Stomach (tissue), 9 donors: ENCODE measurements around the gene ALDH1A1. TPM values are rescaled to one million over a fixed set of nuclear protein-coding genes. Genes with fewer than 3 reads are reported as not detected.

Experiments
- DNase-seq, 2 donors: peaks; one replicate each; pipeline versions ENCODE4 v3.0.0 to v3.0.0-alpha.2; 2013 to 2019
- H3K27ac ChIP-seq, 5 donors: fragments of 200-600 bp in 4 of 5; sonication (generic) in 4 of 5; one replicate each; pipeline ENCODE4 v1.5.1; 2013 to 2019; ENCODE audit warnings: mild to moderate bottlenecking in 1 of 5, moderate library complexity in 1 of 5
- H3K27me3 ChIP-seq, 3 donors: fragments of 200-600 bp; sonication (generic); one replicate each; pipeline ENCODE4 v1.5.1; 2017 to 2019; ENCODE audit warnings: mixed run types in 1 of 3
- H3K36me3 ChIP-seq, 4 donors: fragments of 200-600 bp; sonication (generic); 1 replicate in 3 of 4; 2 replicates in 1 of 4; pipeline ENCODE4 v1.5.1; 2016 to 2019
- H3K4me1 ChIP-seq, 4 donors: fragments of 200-600 bp; sonication (generic); one replicate each; pipeline ENCODE4 v1.5.1; 2016 to 2019
- H3K4me3 ChIP-seq, 4 donors: fragments of 200-600 bp; sonication (generic) in 3 of 4; one replicate each; pipeline ENCODE4 v1.5.1; 2016 to 2019; ENCODE audit warnings: mild to moderate bottlenecking in 1 of 4
- H3K9me3 ChIP-seq, 4 donors: fragments of 200-600 bp; sonication (generic); one replicate each; pipeline ENCODE4 v1.5.1; 2016 to 2019
- EP300 ChIP-seq: sonication (generic); formaldehyde crosslinking; IDR thresholded peaks from one replicate; pipeline ENCODE4 v1.6.1; 2017; ENCODE audit warnings: antibody characterized with exemption
- POLR2A ChIP-seq, 4 donors: fragments of 450-650 bp; IDR thresholded peaks; one replicate each; pipeline ENCODE4 v1.6.1; 2016; ENCODE audit warnings: antibody characterized with exemption in 4 of 4, control low read depth in 2 of 4, mild to moderate bottlenecking in 1 of 4, moderate library complexity in 1 of 4
- POLR2AphosphoS5 ChIP-seq, 3 donors: sonication (generic); formaldehyde crosslinking; IDR thresholded peaks; one replicate each; pipeline ENCODE4 v1.6.1; 2016; ENCODE audit warnings: antibody characterized with exemption in 3 of 3
- WGBS, 5 donors: extraction: QIAGEN DNeasy Blood & Tissue Kit in 3 of 5; methylation state at CpG; one replicate each; pipeline versions ENCODE4 v1.1.5 to v1.1.7; 2013 to 2018; 5-methylcytosine and 5-hydroxymethylcytosine counted together
- intact Hi-C: fragments of 100-400 bp; cut with DNase I; formaldehyde crosslinking; loops from one replicate; pipeline ENCODE4 v1.15.1; 2023; ENCODE audit warnings: low total_unique reads
- polyA plus RNA-seq, 3 donors: library from polyadenylated mRNA; stranded (reverse); fragments of 200-250 nt; gene quantifications; one replicate each; pipeline ENCODE4 v1.2.3, GENCODE V29; 2013
- total RNA-seq, 5 donors: library from RNA; depleted of rRNA; stranded (reverse); fragments of >200 nt; gene quantifications; one replicate each; pipeline versions ENCODE4 v1.1.0 to v1.2.3, GENCODE V29; 2014 to 2016
- TF ChIP-seq, protein P1 (sequence below), 7 experiments: fragments of 450-650 bp in 4 of 7; fragments of 200-600 bp in 3 of 7; sonication (generic) in 3 of 7; IDR thresholded peaks; one replicate each; pipeline ENCODE4 v1.5.1; 2016 to 2019; ENCODE audit warnings: antibody characterized with exemption in 7 of 7, control low read depth in 2 of 7, mild to moderate bottlenecking in 1 of 7
- donor health status: healthy with polysubstance abuse.
- donor health status: Bipolar disorder and iron deficiency.
- donor health status: healthy.

Gene ALDH1A1
- total and polyA plus RNA-seq, 8 donors, result 92.1 to 423 (median 252) TPM

DNA sequence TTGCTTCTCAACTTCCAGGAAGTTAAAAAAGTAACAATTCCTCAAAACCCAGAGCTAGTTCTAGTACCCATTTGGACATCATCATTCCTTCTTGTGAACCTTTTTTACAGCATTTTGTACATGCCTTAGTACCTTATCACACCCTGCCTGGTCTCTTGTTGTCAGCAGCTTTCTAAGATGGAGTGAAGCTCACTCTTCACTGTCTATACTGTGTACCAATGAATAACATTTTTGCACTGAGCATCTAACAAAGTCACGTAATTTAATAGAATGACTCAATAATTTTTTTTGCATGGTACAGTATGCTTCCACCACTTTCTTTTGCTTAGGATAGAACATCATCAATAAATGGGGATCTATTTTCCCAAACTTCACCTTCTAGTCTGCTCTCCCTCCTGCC, 29.8 kb downstream of the ALDH1A1 start:
- peaks cover 0 to 9% (median 3%) of the 10 kb centered on the region in 4 donors for H3K4me1 ChIP-seq
- whole genome bisulfite sequencing, 5 donors, result 89 to 100% (median 94%) methylated on average over 1 of the region's 1 CpG
- TF ChIP-seq EP300, result no peak
- no peak for TF ChIP-seq POLR2AphosphoS5 (IDR thresholded peaks at IDR 0.05)
- TF ChIP-seq, protein P1, sequence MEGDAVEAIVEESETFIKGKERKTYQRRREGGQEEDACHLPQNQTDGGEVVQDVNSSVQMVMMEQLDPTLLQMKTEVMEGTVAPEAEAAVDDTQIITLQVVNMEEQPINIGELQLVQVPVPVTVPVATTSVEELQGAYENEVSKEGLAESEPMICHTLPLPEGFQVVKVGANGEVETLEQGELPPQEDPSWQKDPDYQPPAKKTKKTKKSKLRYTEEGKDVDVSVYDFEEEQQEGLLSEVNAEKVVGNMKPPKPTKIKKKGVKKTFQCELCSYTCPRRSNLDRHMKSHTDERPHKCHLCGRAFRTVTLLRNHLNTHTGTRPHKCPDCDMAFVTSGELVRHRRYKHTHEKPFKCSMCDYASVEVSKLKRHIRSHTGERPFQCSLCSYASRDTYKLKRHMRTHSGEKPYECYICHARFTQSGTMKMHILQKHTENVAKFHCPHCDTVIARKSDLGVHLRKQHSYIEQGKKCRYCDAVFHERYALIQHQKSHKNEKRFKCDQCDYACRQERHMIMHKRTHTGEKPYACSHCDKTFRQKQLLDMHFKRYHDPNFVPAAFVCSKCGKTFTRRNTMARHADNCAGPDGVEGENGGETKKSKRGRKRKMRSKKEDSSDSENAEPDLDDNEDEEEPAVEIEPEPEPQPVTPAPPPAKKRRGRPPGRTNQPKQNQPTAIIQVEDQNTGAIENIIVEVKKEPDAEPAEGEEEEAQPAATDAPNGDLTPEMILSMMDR (IDR thresholded peaks at IDR 0.05), result no peak
- no peak for TF ChIP-seq POLR2A (IDR thresholded peaks at IDR 0.05)
- H3K27me3 ChIP-seq, result no peaks in the 10 kb centered on the region
- intact Hi-C loops, result no loop called here
- H3K4me3 ChIP-seq, result no peak overlapping the region
- H3K36me3 ChIP-seq, result peaks cover 3 to 77% (median 35%) of the 10 kb centered on the region in 4 donors
- H3K9me3 ChIP-seq, result no peaks in the 10 kb centered on the region
- DNase-seq, result no peak
- H3K27ac ChIP-seq, result no peak overlapping the region

DNA sequence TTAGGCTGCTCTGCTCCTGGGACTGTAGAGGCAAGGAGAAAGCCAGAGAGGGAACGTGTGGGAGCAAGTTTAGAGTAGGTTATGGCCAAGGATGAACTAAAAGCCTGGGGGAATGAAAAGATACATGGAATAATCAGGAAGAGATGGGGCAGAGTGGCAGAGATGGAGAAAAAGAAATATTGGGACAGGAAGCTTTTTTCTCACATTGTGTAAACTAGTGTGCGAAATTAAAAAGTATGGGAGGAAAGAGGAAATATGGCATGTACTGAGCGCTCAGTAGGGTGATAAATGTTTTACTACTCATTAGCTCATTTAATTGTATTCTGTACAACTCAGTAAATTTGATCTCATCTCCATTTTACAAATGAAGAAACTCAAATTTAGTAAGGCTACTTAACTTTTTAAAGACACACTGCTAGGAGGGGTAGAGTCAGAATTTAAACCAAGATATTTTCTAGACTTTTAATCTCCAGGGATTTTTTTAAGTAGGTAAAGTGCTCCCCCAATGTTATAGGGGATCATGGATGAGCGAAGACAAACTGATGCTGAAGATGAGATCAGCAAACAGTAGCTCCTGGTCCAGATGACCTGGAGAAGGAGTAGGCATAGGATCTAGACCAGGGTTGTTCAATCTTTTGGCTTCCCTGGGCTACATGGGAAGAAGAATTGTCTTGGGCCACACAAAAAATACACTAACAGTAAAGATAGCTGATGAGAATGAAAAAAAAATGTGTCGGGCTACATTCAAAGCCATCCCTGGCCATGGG, 30.8 kb downstream of the ALDH1A1 start:
- WGBS, 5 donors, result 92 to 95% (median 94%) methylated on average over 5 of the region's 5 CpGs
- H3K36me3 ChIP-seq, result peaks cover 3 to 72% (median 38%) of the 10 kb centered on the region in 4 donors

GRCh38 chr9:72919246-72919945, 33.5 kb downstream of the ALDH1A1 start:
- Histone ChIP-seq H3K4me1 (no peaks in the 10 kb centered on the region), H3K4me3 (no peak overlapping the region), H3K27ac (no peak overlapping the region), H3K27me3 (no peaks in the 10 kb centered on the region), H3K9me3 (no peaks in the 10 kb centered on the region), H3K36me3 (peaks cover 12 to 69% (median 48%) of the 10 kb centered on the region in 4 donors)
- WGBS, 5 donors, result 75 to 87% (median 82%) methylated on average over 4 of the region's 4 CpGs
- TF ChIP-seq EP300 (no peak), POLR2AphosphoS5 (IDR thresholded peaks at IDR 0.05) (no peak), POLR2A (IDR thresholded peaks at IDR 0.05) (no peak)
- TF ChIP-seq, protein P1 (IDR thresholded peaks at IDR 0.05), result no peak
- no peak for DNase-seq
- intact Hi-C loops, result no loop called here

More for the DNA sequence above, 30.8 kb downstream of the ALDH1A1 start:
- Histone ChIP-seq H3K9me3 (no peaks in the 10 kb centered on the region), H3K4me3 (no peak overlapping the region), H3K27me3 (no peaks in the 10 kb centered on the region), H3K27ac (no peak overlapping the region), H3K4me1 (peaks cover 0 to 9% (median 3%) of the 10 kb centered on the region in 4 donors)
- intact Hi-C loops, result no loop called here
- DNase-seq, result no peak
- TF ChIP-seq, protein P1 (IDR thresholded peaks at IDR 0.05), result no peak
- TF ChIP-seq POLR2AphosphoS5 (IDR thresholded peaks at IDR 0.05) (no peak), POLR2A (IDR thresholded peaks at IDR 0.05) (no peak), EP300 (no peak)

GRCh38 chr9:72917892-72918509, 34.9 kb downstream of the ALDH1A1 start:
- H3K4me1 ChIP-seq, result peaks cover 0 to 6% (median 3%) of the 10 kb centered on the region in 4 donors
- H3K4me3 ChIP-seq, result no peak overlapping the region
- peak overlapping the region in 1 of 5 donors; percentile 51 for H3K27ac ChIP-seq
- H3K9me3 ChIP-seq, result no peaks in the 10 kb centered on the region
- no peak for DNase-seq
- TF ChIP-seq EP300 (no peak), POLR2A (IDR thresholded peaks at IDR 0.05) (no peak), POLR2AphosphoS5 (IDR thresholded peaks at IDR 0.05) (no peak)
- TF ChIP-seq, protein P1 (IDR thresholded peaks at IDR 0.05), result no peak
- H3K36me3 ChIP-seq, result peaks cover 12 to 70% (median 46%) of the 10 kb centered on the region in 4 donors
- WGBS, 5 donors, result 31 to 48% (median 36%) methylated on average over 1 of the region's 1 CpG
- no peaks in the 10 kb centered on the region for H3K27me3 ChIP-seq
- intact Hi-C loops, result no loop called here
